ENCODE measurements around the gene ZNF789.
"Not testable (repeated sequence)": the region's sequence is repeated elsewhere in the genome, so short reads cannot be mapped to it uniquely, and the experiment has no call there.

Gene ZNF789

GRCh38 chr7:99472561-99473314 is at the start of gene ZNF789:
Gene ZNF789 (plus strand): TSS chr7:99472890. CDS start chr7:99476457, 3,567 bp downstream.
- DNase-seq = peak; percentile 89

GRCh38 chr7:99424932-99425730 is 47.6 kb upstream of the ZNF789 start:
- DNase-seq = no peak

GRCh38 chr7:99428972-99429566 is 43.6 kb upstream of the ZNF789 start:
- no peak for DNase-seq

GRCh38 chr7:99429756-99430155 is 42.9 kb upstream of the ZNF789 start:
- no peak for DNase-seq

GRCh38 chr7:99431756-99432540 is 40.7 kb upstream of the ZNF789 start:
- DNase-seq = not testable (repeated sequence)

GRCh38 chr7:99433158-99433557 is 39.5 kb upstream of the ZNF789 start:
- no peak for DNase-seq

GRCh38 chr7:99437946-99438572 is 34.6 kb upstream of the ZNF789 start:
- no peak for DNase-seq

DNA sequence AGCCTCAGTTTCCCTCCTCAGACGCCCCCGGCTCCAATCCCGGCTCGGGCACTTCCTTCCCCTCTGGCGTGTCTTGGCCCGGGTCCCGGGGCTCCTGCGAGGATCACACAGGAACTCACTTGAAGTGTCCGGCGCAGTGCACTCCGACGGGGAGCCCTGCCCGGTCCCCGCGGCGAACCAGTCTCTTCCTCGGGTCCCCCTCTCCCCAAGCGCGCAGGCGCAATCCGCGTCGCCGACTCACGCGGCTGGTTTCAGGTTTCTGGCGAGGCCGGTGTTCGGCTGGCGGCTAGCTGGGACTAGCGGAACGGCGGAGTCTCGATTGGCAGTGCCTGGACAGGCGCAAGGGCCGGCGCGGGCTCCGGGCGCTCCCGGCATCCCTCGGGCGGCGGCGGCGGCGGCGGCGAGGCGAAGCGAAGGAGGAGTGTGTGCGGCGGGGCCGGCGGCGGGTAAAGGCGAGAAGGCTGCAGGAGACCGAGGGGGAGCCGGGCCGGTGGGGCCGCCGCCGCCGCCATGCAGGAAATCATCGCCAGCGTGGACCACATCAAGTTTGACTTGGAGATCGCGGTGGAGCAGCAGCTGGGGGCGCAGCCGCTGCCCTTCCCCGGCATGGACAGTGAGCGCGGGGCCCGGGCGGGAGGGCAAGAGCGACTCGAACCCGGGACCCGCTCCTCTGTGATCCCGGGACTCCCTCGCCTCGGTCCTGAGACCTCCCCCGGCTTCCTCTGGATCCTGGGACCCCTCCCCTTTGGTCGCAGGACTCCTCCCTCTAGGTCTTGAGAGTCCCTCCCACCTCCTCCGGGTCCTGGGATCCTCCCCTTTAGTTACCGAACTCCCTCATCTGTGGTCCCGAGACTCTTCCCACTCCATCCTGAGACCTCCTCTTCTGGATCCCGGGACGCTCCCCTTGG is 33.9 kb upstream of the ZNF789 start, which contains the start of the genes CPSF4 and PTCD1:
TSS of gene CPSF4 (plus strand) at position 371 of the 908 bp plus-strand sequence. CDS start at position 511, 140 bp downstream.
TSS of gene PTCD1 (minus strand) at position 226 of the 908 bp plus-strand sequence. CDS start 3,556 bp downstream, outside the sequence.
- peak; percentile 94 for DNase-seq

- DNase-seq = no peak
Observed at GRCh38 chr7:99440195-99440594, 32.5 kb upstream of the ZNF789 start.

DNA sequence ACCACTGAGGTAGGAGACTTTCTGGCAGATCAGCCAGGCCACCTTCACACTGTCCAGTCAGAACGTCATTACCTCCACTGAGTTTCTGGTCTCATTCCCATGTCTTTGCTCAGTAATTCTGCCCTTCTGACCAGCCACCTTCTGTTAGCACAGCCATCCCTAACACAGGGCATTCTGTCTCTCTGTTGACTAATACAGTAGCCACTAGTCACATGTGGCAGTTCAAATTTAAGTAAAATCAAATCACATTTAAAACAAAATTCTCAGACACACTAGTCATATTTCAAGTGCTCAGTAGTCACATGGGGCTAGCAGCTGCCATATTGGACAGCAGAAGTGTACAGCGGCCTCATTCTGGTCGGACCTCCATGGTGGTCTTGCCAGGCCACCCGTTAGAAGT is 26.6 kb upstream of the ZNF789 start:
- DNase-seq = no peak

- DNase-seq = peak; percentile 61
Observed at GRCh38 chr7:99447943-99448342, 24.7 kb upstream of the ZNF789 start.

DNA sequence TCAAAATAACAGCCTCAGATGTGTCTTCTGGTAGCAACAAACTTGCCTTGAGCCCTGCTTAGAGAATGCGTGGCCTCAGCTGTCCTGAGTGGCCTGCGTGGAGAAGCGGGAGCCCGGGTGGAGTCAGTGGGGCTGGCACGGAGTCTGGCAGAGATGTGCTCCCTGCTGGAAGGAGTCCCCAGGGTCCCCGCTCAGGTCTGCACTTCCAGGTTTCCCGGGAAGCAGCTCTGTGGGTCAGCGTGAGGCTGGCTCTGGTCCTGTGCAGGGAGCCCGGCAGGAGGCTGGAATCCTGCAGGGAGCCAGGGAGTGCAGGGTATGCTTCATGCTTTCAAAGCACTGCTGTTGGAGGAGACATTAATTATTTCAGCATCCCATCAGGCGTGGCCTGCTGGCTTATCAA is 23.8 kb upstream of the ZNF789 start:
- DNase-seq = no peak

- no peak for DNase-seq
Observed at GRCh38 chr7:99449326-99449725, 23.4 kb upstream of the ZNF789 start.

GRCh38 chr7:99451936-99452335 is 20.8 kb upstream of the ZNF789 start:
- no peak for DNase-seq

GRCh38 chr7:99452541-99452940 is 20.1 kb upstream of the ZNF789 start:
- DNase-seq = no peak

DNA sequence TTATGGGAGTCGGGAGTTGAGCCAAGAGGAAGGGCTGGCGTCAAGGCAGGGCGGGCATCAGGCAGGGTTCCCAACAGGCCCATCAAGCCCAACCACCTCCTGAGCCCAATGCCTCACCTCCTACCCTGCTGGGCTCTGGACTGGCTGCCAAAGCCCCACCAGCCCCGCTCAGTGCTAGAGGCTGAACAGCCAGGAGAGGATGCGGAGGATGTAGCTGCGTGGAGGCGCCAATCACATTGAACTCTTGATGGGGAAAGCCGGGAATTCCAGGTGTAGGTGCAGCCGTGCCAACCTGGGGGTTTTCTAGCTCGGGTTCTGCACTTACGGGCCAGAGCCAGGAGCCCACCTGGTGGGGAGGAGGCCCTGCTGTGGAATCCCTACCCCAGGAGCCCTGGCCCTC is 19.6 kb upstream of the ZNF789 start:
- DNase-seq = no peak

GRCh38 chr7:99455874-99456273 is 16.8 kb upstream of the ZNF789 start:
- DNase-seq = no peak

GRCh38 chr7:99456288-99456687 is 16.4 kb upstream of the ZNF789 start:
- no peak for DNase-seq

DNA sequence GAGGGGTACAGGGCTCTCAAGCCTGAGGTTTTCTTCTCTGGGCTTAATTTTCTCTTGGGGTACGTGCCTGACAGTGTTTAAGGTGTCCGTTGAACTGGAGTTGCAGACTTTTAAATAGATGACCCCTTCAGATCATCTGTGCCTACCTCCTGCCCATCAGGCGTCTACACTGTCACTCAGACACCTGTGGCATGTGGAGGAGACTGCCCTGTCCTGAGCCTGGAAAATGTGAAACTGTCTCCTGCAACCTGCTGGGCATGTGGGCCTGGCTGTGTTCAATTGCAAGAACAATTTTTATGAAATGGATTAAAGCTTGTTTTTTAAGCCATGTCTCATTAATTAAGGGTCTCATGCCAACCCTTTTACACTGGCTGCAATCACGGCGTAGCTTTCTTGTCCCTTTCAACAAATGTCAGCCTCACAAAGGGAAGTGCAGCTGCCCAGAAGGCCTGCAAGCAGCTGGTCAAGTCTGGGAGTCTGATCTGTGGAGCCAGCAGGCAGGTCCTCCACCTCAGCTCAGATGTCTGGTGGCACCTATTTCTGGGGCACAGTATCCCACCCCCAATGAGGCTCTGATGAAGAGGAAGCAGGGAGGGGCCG is 15.5 kb upstream of the ZNF789 start:
- no peak for DNase-seq

- no peak for DNase-seq
Observed at GRCh38 chr7:99457650-99458493, 14.8 kb upstream of the ZNF789 start.

Data from 8988T (cell line).